ENCODE results near the gene MATN1.
"Not testable (repeated sequence)": the region's sequence is repeated elsewhere in the genome, so short reads cannot be mapped to it uniquely, and the experiment has no call there.

Gene MATN1

DNA sequence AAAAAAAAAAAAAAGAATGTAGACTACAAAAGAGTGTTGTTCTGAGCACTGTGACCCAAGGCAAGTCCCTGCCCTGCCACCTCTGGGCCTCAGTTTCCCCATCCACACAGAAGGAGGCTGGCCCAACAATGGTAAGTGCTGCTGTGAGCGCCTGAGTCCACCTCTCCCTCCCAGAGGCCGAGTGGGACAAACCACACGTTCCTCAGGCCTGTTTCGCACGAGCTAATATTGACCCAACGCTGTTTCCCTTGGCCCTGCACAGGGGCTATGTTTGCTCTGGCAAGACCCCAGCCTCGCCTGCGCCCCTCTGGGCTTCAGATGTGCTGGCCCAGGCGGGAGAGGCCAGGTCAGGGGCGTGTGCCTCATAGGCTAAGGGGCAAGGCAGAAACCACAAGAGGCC lies 46.8 kb upstream of the MATN1 start (continued):
- TF ChIP-seq SNAI2 (CRISPR knock-in tag; IDR thresholded peaks at IDR 0.05): no peak
- TF ChIP-seq ISL1 (CRISPR knock-in tag; IDR thresholded peaks at IDR 0.05): no peak
- TF ChIP-seq TCF4 (CRISPR knock-in tag; IDR thresholded peaks at IDR 0.05; ENCODE audit: borderline replicate concordance): no peak
- no peak for TF ChIP-seq ZNF565 (CRISPR knock-in tag; conservative IDR thresholded peaks at IDR 0.05; ENCODE audit: low read depth)
- no peak for TF ChIP-seq BACH2 (CRISPR knock-in tag; IDR thresholded peaks at IDR 0.05; ENCODE audit: borderline replicate concordance)

GRCh38 chr1:30768830-30769718 lies 45.7 kb upstream of the MATN1 start:
- TF ChIP-seq ZNF70 (CRISPR knock-in tag; IDR thresholded peaks at IDR 0.05): no peak
- TF ChIP-seq TOX (CRISPR knock-in tag; IDR thresholded peaks at IDR 0.05; ENCODE audit: borderline replicate concordance): no peak
- TF ChIP-seq, protein P1, sequence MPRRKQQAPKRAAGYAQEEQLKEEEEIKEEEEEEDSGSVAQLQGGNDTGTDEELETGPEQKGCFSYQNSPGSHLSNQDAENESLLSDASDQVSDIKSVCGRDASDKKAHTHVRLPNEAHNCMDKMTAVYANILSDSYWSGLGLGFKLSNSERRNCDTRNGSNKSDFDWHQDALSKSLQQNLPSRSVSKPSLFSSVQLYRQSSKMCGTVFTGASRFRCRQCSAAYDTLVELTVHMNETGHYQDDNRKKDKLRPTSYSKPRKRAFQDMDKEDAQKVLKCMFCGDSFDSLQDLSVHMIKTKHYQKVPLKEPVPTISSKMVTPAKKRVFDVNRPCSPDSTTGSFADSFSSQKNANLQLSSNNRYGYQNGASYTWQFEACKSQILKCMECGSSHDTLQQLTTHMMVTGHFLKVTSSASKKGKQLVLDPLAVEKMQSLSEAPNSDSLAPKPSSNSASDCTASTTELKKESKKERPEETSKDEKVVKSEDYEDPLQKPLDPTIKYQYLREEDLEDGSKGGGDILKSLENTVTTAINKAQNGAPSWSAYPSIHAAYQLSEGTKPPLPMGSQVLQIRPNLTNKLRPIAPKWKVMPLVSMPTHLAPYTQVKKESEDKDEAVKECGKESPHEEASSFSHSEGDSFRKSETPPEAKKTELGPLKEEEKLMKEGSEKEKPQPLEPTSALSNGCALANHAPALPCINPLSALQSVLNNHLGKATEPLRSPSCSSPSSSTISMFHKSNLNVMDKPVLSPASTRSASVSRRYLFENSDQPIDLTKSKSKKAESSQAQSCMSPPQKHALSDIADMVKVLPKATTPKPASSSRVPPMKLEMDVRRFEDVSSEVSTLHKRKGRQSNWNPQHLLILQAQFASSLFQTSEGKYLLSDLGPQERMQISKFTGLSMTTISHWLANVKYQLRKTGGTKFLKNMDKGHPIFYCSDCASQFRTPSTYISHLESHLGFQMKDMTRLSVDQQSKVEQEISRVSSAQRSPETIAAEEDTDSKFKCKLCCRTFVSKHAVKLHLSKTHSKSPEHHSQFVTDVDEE (CRISPR knock-in tag; IDR thresholded peaks at IDR 0.05): no peak
- no peak for TF ChIP-seq ZC3H10 (CRISPR knock-in tag; IDR thresholded peaks at IDR 0.05)
- no peak for TF ChIP-seq ESRRG (CRISPR knock-in tag; IDR thresholded peaks at IDR 0.05)
- no peak for TF ChIP-seq CSRNP3 (CRISPR knock-in tag; IDR thresholded peaks at IDR 0.05)
- no peak for TF ChIP-seq ZNF8 (CRISPR knock-in tag; IDR thresholded peaks at IDR 0.05)
- TF ChIP-seq TCF4 (CRISPR knock-in tag; IDR thresholded peaks at IDR 0.05; ENCODE audit: borderline replicate concordance): no peak
- TF ChIP-seq ARNTL (CRISPR knock-in tag; IDR thresholded peaks at IDR 0.05; ENCODE audit: borderline replicate concordance, low read depth): no peak
- TF ChIP-seq, protein P2, sequence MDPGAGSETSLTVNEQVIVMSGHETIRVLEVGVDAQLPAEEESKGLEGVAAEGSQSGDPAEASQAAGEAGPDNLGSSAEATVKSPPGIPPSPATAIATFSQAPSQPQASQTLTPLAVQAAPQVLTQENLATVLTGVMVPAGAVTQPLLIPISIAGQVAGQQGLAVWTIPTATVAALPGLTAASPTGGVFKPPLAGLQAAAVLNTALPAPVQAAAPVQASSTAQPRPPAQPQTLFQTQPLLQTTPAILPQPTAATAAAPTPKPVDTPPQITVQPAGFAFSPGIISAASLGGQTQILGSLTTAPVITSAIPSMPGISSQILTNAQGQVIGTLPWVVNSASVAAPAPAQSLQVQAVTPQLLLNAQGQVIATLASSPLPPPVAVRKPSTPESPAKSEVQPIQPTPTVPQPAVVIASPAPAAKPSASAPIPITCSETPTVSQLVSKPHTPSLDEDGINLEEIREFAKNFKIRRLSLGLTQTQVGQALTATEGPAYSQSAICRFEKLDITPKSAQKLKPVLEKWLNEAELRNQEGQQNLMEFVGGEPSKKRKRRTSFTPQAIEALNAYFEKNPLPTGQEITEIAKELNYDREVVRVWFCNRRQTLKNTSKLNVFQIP (CRISPR knock-in tag; IDR thresholded peaks at IDR 0.05; ENCODE audit: borderline replicate concordance, low read depth): no peak
- no peak for TF ChIP-seq SNAI2 (CRISPR knock-in tag; IDR thresholded peaks at IDR 0.05)
- TF ChIP-seq CREB5 (CRISPR knock-in tag; IDR thresholded peaks at IDR 0.05; ENCODE audit: low read depth): no peak
- no peak for TF ChIP-seq RARB (CRISPR knock-in tag; IDR thresholded peaks at IDR 0.05)
- no peak for TF ChIP-seq GLIS3 (CRISPR knock-in tag; IDR thresholded peaks at IDR 0.05)
- TF ChIP-seq ISL1 (CRISPR knock-in tag; IDR thresholded peaks at IDR 0.05): no peak
- TF ChIP-seq OSR1 (CRISPR knock-in tag; IDR thresholded peaks at IDR 0.05): no peak
- no peak for TF ChIP-seq PPARA (CRISPR knock-in tag; IDR thresholded peaks at IDR 0.05; ENCODE audit: borderline replicate concordance)
- TF ChIP-seq ZFP3 (CRISPR knock-in tag; IDR thresholded peaks at IDR 0.05): no peak
- no peak for ATAC-seq

DNA sequence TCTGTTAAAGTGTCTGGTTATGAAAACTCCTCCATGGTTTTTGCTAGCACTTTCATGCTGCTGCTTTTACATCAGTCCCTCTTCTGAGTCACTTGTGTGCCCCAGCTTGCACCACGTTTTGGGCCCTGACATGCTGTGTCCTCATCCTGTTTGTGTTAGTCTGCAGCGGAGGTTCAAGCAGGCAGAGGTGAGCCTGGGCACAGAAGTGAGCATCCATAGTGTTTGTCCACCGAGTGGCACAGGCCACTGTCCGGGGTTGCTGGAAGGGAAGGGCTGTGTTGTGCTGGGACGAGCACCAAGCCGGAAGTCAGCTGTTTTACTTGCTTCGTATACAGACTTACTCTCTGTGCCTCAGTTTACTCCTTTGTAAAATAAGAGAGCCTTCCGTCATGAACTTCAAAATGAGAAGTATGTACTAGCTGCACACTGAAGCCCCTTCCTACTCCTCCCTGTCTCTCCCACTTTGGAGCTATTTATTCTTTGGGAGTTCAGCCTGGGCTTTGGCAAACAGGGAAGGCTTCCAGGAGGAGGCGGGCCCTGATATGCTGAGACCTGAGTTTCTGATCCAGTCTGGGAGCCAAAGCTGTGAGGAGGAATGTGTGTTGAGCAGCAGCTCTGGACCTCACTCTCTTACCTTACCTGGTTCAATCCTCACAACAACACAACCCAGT lies 44.9 kb upstream of the MATN1 start:
- no peak for ATAC-seq
- no peak for TF ChIP-seq ARNTL (CRISPR knock-in tag; IDR thresholded peaks at IDR 0.05; ENCODE audit: borderline replicate concordance, low read depth)
- TF ChIP-seq SNAI2 (CRISPR knock-in tag; IDR thresholded peaks at IDR 0.05): no peak
- no peak for TF ChIP-seq ZFP30 (CRISPR knock-in tag; IDR thresholded peaks at IDR 0.05)
- no peak for TF ChIP-seq ZFP3 (CRISPR knock-in tag; IDR thresholded peaks at IDR 0.05)
- TF ChIP-seq ZC3H10 (CRISPR knock-in tag; IDR thresholded peaks at IDR 0.05): no peak
- no peak for TF ChIP-seq GLIS3 (CRISPR knock-in tag; IDR thresholded peaks at IDR 0.05)
- no peak for TF ChIP-seq RARB (CRISPR knock-in tag; IDR thresholded peaks at IDR 0.05)
- TF ChIP-seq CSRNP3 (CRISPR knock-in tag; IDR thresholded peaks at IDR 0.05): no peak
- no peak for TF ChIP-seq ZNF565 (CRISPR knock-in tag; conservative IDR thresholded peaks at IDR 0.05; ENCODE audit: low read depth)
- TF ChIP-seq, protein P1 (CRISPR knock-in tag; IDR thresholded peaks at IDR 0.05): no peak
- TF ChIP-seq CREB5 (CRISPR knock-in tag; IDR thresholded peaks at IDR 0.05; ENCODE audit: low read depth): no peak

DNA sequence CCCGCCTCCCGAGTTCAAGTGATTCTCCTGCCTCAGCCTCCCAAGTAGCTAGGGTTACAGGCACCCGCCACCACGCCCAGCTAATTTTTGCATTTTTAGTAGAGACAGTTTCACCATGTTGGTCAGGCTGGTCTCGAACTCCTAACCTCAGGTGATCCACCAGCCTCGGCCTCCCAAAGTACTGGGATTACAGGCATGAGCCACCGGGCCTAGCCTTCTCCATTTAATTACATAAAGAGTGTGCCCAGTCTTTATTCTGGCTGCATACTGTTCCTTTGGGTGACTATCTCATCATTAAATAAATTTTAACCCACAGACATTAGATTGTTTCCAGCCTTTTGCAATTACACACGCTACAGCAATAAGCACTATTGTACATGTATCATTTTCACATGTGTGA lies 43.6 kb upstream of the MATN1 start:
- not testable (repeated sequence) for ATAC-seq

All from SK-N-SH treated with all-trans-retinoic acid at 6 μM for 48 hours (cell line).